ENCODE measurements around the gene BLOC1S1.
A peak's percentile ranks its signal among the peaks of the same experiment; 100 is the strongest.

BLOC1S1 gene

GRCh38 chr12:55724226-55724939 lies 8.5 kb downstream of the BLOC1S1 start:
- FAIRE-seq: no peak
- DNase-seq (ENCODE audit: insufficient read length, low spot score): no peak

- FAIRE-seq (no peak), DNase-seq (ENCODE audit: insufficient read length, low spot score) (no peak)
Observed at GRCh38 chr12:55724940-55725309, 9.1 kb downstream of the BLOC1S1 start.

- DNase-seq (ENCODE audit: insufficient read length, low spot score) (no peak), FAIRE-seq (no peak)
Observed at GRCh38 chr12:55725556-55725955, 9.7 kb downstream of the BLOC1S1 start.

- FAIRE-seq (no peak), DNase-seq (ENCODE audit: insufficient read length, low spot score) (no peak)
Observed at GRCh38 chr12:55726971-55727370, 11.1 kb downstream of the BLOC1S1 start.

- FAIRE-seq (no peak), DNase-seq (ENCODE audit: insufficient read length, low spot score) (no peak)
Observed at GRCh38 chr12:55727643-55728185, 11.9 kb downstream of the BLOC1S1 start.

- DNase-seq (ENCODE audit: insufficient read length, low spot score) (no peak), FAIRE-seq (no peak)
Observed at GRCh38 chr12:55728186-55728938, 12.5 kb downstream of the BLOC1S1 start.

- FAIRE-seq: peak; percentile 57
- DNase-seq (ENCODE audit: insufficient read length, low spot score): peak; percentile 92
Observed at GRCh38 chr12:55728939-55729818, 13.3 kb downstream of the BLOC1S1 start, which contains the start of gene CD63. Gene CD63 (minus strand): TSS chr12:55729009. CDS start chr12:55728341, 668 bp downstream.

- FAIRE-seq (no peak), DNase-seq (ENCODE audit: insufficient read length, low spot score) (no peak)
Observed at GRCh38 chr12:55729819-55730818, 14.3 kb downstream of the BLOC1S1 start.

GRCh38 chr12:55732288-55732687 lies 16.4 kb downstream of the BLOC1S1 start:
- FAIRE-seq (no peak), DNase-seq (ENCODE audit: insufficient read length, low spot score) (no peak)

- FAIRE-seq (no peak), DNase-seq (ENCODE audit: insufficient read length, low spot score) (no peak)
Observed at GRCh38 chr12:55733021-55733555, 17.2 kb downstream of the BLOC1S1 start.

GRCh38 chr12:55733858-55734257 lies 18.0 kb downstream of the BLOC1S1 start:
- FAIRE-seq (no peak), DNase-seq (ENCODE audit: insufficient read length, low spot score) (no peak)

- FAIRE-seq (no peak), DNase-seq (ENCODE audit: insufficient read length, low spot score) (no peak)
Observed at GRCh38 chr12:55734595-55734994, 18.7 kb downstream of the BLOC1S1 start.

- FAIRE-seq: no peak
- no peak for DNase-seq (ENCODE audit: insufficient read length, low spot score)
Observed at GRCh38 chr12:55736076-55736475, 20.2 kb downstream of the BLOC1S1 start.

- FAIRE-seq (no peak), DNase-seq (ENCODE audit: insufficient read length, low spot score) (no peak)
Observed at GRCh38 chr12:55736780-55737580, 21.1 kb downstream of the BLOC1S1 start.

GRCh38 chr12:55737581-55738122 lies 21.8 kb downstream of the BLOC1S1 start:
- no peak for FAIRE-seq
- no peak for DNase-seq (ENCODE audit: insufficient read length, low spot score)

GRCh38 chr12:55738123-55739024 lies 22.5 kb downstream of the BLOC1S1 start:
- DNase-seq (ENCODE audit: insufficient read length, low spot score): peak; percentile 78
- FAIRE-seq: peak; percentile 74

- FAIRE-seq (no peak), DNase-seq (ENCODE audit: insufficient read length, low spot score) (no peak)
Observed at GRCh38 chr12:55739025-55739378, 23.2 kb downstream of the BLOC1S1 start.

All from HTR-8/SVneo (cell line).